CD4-positive, alpha-beta T cell treated with Interleukin-17A for 1 hour (primary cell): ENCODE data around the gene SETD1B.
"Not testable (repeated sequence)": the region's sequence is repeated elsewhere in the genome, so short reads cannot be mapped to it uniquely, and the experiment has no call there.

Experiments used
- DNase-seq: peaks from one replicate; pipeline ENCODE4 v3.0.0-alpha.2; 2020

The SETD1B gene

GRCh38 chr12:121803861-121804416 lies at the start of gene SETD1B:
Gene SETD1B (plus strand): TSS chr12:121804009. CDS start chr12:121804738, 729 bp downstream.
- peak; percentile 69 for DNase-seq

GRCh38 chr12:121754836-121755235 lies 49.0 kb upstream of the SETD1B start:
- DNase-seq: no peak

- no peak for DNase-seq
Observed at GRCh38 chr12:121755591-121755990, 48.2 kb upstream of the SETD1B start.

- DNase-seq: not testable (repeated sequence)
Observed at GRCh38 chr12:121758536-121758935, 45.3 kb upstream of the SETD1B start.

GRCh38 chr12:121762269-121762668 lies 41.5 kb upstream of the SETD1B start:
- DNase-seq: no peak

GRCh38 chr12:121764808-121765207 lies 39.0 kb upstream of the SETD1B start:
- no peak for DNase-seq

GRCh38 chr12:121765573-121765972 lies 38.2 kb upstream of the SETD1B start:
- DNase-seq: no peak

- DNase-seq: no peak
Observed at GRCh38 chr12:121766290-121767039, 37.3 kb upstream of the SETD1B start.

GRCh38 chr12:121767525-121768016 lies 36.2 kb upstream of the SETD1B start:
- no peak for DNase-seq

GRCh38 chr12:121769297-121769830 lies 34.4 kb upstream of the SETD1B start:
- DNase-seq: no peak

- no peak for DNase-seq
Observed at GRCh38 chr12:121769831-121770301, 33.9 kb upstream of the SETD1B start.

- DNase-seq: no peak
Observed at GRCh38 chr12:121770388-121770787, 33.4 kb upstream of the SETD1B start.

- DNase-seq: no peak
Observed at GRCh38 chr12:121770813-121771625, 32.8 kb upstream of the SETD1B start.

GRCh38 chr12:121773011-121773777 lies 30.6 kb upstream of the SETD1B start:
- peak; percentile 85 for DNase-seq

GRCh38 chr12:121774968-121775474 lies 28.8 kb upstream of the SETD1B start:
- no peak for DNase-seq

GRCh38 chr12:121775501-121775900 lies 28.3 kb upstream of the SETD1B start:
- DNase-seq: no peak

GRCh38 chr12:121776190-121777098 lies 27.4 kb upstream of the SETD1B start:
- peak; percentile 88 for DNase-seq

GRCh38 chr12:121778567-121779421 lies 25.0 kb upstream of the SETD1B start:
- DNase-seq: no peak

GRCh38 chr12:121779422-121779895 lies 24.4 kb upstream of the SETD1B start:
- DNase-seq: no peak

GRCh38 chr12:121780429-121780828 lies 23.4 kb upstream of the SETD1B start:
- DNase-seq: no peak
